NCI-H1436 treated with DMSO at 0.1 percent for 48 hours (cell line): ENCODE measurements around the gene HOXA7.

Experiments used
- DNase-seq: peaks from one replicate; lab custom pipeline; 2025; lab: John Stamatoyannopoulos, UW

The HOXA7 gene

GRCh38 chr7:27106901-27107240 lies 49.6 kb downstream of the HOXA7 start:
- DNase-seq, result no peak

- DNase-seq, result no peak
Measured at GRCh38 chr7:27106181-27106900, 50.1 kb downstream of the HOXA7 start.

- DNase-seq, result no peak
Measured at GRCh38 chr7:27105301-27106031, 51.0 kb downstream of the HOXA7 start.

- DNase-seq, result no peak
Measured at GRCh38 chr7:27104341-27105058, 52.0 kb downstream of the HOXA7 start.
